ENCODE results near the gene PSMB3.

Gene PSMB3

DNA sequence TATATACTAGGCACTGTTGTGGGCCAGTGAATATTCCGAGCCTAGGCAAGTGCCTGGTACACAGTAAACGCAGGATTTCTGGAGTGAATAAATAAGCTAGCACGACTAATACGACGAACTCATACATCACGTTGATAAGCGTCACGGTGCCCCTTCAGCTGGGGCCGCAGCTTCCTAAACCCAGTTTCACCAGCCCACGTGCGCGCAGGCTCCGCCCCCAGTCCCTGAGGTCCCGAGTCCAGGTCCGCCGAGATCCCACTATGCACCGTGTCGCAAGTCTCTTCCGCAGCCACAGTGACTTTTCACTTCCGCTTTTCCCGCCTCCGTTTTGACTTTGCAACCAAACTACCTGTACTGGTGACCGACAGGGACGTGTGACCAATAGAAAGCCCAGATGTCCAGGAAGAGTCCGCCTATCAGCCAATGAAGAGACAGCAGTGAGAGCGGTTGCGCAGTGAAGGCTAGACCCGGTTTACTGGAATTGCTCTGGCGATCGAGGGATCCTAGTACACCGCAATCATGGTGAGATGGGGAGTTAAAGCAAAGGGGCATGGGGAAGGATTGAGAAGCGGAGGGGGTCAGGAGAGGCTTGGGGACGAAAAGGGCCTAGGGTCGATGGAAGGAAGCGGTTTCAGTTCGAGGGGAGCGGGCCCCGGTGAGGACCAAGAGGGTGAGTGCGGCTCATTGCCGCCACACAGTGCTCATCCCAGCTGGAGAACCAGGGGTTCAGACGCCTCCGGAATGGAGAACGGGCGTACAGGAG, at the start of gene PSMB3:
Gene PSMB3, plus strand, starts transcription at position 434 of the 763 bp plus-strand sequence. Its CDS starts 86 bp downstream, at position 520.
- DNase-seq (ENCODE audit: low spot score): peak; percentile 99

DNA sequence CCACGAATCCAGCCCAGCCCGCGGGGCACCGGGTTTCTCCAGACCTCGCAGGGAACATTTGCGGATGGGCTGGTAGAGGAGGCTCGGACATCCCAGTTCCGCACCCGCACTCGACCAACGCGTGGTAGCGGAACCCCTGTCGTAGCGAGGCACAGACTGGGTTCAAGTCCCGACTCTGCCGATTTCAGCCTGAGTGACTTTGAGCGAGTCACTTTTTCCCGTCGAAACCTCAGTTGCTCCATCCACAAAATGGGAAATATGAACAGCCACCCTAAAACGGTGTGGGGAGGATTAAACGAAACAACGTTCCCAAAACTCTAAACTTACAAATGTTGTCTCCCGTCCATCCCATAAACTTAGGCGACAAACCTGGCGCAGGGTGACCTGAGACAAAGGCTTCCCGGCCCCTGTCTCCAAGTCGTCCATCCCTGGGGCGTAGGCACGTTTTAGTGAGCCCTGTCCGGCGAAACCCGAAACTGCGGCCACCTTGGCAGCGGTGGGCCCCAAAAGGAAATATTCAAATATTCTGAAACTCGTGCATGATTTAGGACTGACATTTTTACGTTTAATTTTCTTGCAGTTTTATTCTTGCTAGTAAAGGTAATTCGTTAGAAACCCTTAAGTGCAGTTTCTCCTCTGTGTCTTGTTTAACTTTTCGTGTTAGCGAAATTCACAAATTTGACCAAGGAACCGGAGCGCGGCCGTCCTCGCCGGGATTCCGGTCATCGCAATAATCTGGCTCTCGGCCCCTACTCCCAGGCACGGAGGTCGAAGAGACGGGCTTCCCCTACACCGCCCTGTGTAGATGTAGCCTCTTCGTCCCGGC, 49.4 kb upstream of the PSMB3 start:
- DNase-seq (ENCODE audit: low spot score): peak; percentile 8

DNA sequence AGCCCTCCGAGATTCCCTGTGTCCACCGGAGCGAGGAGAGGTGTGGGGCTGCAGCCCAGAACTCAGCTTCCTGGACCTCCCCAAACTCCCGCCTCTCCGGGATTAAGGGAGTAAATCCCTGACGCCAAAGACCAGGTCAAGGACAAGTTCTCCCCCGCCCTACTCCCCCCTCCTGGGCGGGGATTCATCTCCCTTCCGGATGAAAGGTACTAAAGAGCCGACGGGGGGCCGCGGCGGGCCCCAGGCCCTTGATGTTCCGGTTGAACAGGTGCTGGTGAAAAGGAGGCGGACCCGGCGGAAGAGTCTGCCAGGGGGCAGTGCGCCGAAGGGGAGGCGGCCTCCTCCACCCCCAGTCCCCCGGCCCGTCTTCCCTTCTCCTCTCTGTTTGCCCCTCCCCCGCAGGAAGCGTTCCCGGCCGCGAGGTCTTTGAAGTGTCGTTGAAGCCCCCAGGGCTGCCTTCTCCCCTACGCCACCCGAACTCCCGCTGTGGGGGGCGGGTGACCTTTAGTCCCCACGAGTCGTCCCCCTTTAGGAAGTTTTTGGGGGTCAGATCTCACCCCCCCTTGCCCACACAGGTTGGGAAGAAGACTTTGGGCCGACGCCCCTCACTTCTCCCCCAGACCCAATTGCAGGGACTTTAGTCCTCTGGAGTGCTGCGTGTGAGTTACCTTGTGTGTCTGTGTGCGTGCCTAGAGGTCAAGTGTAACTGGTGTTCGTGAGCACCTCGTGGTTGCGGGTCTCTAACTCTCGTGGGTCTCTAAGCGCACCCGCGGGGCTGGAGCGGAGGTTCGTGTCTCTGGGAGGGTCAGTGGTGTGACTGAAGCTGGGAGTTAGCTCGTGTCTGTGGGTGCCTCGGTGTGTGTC, 48.6 kb upstream of the PSMB3 start:
- peak; percentile 96 for DNase-seq (ENCODE audit: low spot score)

DNA sequence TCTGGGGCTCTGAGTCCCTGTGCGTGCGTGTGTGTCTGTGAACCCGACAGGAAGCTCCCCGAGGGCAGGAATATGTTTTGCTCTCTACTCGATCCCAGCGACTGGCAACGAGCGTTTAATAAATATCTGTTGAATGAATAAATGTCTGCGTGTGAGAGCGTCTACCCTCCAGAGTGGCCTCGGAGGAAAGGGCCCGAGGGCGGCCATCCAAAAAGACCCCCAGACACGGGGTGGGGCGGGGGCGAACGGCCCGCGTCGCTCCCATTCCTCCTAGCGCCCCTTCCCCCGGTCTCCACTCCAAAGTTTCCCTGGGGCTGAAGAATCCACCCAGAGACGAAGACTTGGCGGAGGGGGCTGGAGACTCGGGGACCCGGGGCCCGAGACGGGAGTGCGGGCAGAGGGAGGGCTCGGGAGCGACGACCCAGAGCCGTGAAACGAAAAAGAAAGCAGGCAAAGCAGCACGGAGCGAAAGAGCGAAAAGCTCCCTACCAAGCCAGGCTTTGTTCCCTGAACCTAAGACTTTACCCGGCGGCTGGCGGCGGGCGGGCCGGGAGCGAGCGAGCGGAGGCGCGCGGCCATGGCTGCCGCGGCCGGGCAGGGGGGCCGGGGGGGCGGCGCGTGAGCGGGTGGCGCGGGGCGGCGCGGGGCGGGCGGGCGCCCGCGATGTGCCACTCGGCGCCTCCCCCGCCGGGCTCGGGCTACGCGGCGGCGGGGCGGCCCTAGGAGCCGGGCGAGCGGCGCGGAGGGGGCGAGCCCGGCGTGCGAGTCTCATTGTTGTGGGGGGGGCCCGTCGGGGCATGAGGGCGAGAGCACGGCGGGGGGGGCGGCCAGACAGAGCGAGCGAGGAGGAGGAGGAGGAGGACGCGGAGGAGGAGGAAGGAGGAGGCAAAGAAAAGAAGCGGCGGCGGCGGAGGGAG, 47.7 kb upstream of the PSMB3 start, which contains the start of gene MLLT6:
Gene MLLT6, plus strand, starts transcription at position 668 of the 917 bp plus-strand sequence. CDS start 360 bp downstream, outside the sequence.
- DNase-seq (ENCODE audit: low spot score): peak; percentile 45

DNA sequence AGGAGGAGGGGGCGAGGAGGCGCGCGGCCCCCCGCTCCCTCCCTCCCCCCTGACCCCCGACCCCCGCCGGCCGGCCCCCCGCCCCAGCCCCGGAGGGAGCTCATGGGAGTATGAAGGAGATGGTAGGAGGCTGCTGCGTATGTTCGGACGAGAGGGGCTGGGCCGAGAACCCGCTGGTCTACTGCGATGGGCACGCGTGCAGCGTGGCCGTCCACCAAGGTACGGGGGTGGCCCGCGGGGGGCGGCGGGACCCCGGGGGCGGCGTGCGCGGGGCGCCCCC, 47.1 kb upstream of the PSMB3 start:
- DNase-seq (ENCODE audit: low spot score): no peak

DNA sequence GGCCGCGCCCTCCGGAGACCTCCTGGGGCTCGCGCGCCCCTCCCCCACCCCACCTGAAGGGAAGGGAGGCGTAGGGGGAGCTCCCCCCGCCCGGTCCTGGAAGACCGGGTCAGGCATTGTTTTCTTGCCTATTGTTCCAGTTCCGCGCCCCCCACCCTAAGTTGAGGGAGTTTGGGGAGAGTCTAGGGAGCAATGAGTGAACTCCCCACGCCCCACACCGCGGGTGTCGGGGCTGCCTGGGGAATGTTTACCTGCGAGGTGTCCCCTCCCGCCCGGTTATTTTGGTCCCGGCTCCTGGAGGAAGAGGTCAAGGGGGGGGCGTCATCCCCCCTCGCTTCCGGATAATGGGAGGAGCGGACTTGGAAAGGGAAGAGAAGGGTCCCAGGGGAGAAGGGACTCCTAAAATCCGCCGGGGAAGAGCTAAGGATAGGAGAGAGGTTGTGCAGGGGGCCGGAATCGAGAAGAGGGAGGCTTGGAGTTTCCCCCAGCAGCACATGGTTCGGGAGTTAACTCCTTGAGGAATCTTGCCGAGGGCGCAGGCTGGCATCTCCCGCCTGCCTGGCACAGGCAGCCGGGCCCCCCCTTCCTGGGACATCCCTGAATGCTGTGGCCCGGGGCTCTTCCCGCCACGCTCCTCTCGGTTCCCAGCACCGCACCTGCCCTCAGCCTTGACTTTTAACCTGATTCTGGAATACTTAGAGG, 46.6 kb upstream of the PSMB3 start:
- DNase-seq (ENCODE audit: low spot score): peak; percentile 11

DNA sequence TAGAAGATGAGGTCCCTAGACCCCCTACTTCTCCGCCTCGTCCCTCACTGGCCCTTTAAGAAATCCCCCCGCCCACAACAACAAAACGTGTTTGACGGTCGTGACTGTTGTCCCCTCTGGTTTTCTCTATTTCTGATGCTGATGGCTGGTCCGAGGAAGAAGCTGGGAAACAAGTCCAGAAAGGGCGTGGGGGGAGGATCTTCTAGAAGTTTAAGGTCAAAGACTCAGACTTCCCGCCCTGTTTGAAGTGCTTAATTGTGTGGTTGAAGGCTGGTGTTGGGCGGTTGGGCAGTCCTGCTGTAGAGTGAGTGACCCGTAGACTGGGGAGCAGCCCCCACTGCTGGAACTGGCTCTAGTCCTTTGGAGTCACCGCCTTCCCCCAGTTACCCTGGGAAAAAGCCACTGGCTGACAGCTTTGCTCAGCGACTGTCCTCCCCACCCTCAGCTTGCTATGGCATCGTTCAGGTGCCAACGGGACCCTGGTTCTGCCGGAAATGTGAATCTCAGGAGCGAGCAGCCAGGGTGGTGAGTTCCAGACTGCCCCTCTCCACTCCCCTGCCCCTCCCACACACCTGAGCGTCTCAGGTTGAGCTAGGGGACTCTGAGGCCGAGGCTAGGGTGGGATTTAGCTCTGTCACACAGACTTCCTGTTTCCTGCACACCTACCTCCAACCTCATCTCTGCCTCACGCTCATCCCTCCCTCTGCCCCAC, 45.9 kb upstream of the PSMB3 start:
- no peak for DNase-seq (ENCODE audit: low spot score)

DNA sequence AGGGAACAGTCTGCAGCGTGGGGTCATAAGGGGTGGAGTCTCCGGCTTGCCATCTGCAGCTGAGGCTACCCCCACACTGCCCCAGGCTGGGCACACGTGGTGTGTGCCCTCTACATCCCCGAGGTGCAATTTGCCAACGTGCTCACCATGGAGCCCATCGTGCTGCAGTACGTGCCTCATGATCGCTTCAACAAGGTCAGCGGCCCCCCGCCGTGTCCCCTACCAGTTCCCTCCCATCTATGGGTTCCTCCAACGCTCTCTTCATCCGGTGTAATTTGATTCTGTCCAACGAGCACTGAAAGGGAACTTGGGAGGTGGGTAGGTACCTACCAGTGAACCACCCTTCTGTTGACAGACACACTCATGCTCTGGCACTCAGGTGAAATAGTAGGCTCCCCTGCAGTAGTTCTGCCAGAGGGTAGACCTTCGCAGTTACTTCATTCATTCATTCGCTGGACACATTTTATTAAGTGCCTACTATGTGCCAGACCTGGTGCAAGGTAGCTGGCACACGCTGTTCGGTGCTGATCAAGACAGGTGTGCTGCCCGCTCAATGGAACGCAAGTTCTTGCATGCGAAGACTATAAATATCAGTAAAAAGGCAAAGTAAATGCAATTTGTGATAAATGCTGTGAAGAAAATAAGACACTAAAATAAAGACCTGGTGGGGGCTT, 44.7 kb upstream of the PSMB3 start:
- no peak for DNase-seq (ENCODE audit: low spot score)

DNA sequence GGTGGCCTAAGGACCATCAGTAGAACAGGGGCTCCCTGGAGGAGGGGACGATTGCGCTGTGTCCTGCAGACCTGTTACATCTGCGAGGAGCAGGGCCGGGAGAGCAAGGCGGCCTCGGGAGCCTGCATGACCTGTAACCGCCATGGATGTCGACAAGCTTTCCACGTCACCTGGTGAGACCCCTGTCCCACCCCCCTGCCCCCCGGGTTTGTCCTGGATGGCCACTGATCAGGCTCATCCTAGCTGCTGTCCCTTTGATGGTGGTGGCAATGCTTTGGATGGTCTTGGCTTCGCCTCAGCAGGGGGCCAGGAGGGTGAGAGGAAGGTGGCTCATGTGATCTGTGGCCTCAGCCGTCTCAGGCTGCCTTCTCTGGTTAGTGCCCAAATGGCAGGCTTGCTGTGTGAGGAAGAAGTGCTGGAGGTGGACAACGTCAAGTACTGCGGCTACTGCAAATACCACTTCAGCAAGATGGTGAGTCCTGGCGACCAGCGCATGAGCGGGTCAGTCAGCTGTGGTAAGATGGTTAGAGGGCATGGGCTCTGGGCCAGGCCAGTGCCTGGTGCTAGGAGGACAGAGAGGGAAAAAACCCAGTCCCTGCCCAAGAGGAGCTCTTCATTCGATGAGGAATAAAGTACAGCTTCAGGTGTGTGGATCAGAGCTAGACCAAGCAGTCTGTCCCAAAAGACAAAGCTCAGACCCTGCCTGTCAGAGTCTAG, 43.3 kb upstream of the PSMB3 start:
- DNase-seq (ENCODE audit: low spot score): no peak

DNA sequence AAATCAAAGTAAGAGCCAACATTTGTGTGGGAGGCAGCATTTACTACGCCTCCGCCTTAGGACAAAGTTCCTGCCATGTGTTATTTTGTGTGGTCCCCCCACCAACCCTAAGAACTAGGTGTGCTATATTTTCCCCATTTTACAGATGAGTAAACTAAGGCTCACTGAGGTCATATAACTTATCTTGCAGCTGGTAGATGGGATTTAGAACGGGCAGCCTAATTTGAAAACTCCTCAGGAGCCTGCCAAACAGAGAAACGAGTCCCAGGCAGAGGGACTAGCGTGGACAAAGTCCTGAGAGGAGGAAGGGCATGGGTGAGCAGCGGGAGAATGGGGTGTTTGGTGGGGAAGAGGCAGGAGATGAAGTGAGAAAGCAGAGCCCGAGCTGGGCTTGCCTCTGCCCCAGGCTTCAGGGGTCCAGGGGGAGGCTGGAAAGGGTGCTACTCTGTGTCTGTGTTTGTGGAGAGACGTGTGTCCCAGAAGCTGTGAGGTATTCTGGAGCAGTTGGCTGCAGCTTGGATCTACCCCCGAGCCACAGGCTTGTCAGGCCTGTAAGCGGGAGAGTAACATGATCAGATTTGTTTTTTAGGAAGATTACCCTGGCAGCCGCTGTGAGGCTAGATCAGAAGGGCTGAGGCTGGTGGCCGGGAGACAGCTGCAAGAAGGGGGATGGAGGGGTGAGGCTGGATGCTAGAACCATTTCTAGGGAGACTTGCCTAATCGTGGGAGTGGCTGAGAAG, 42.5 kb upstream of the PSMB3 start:
- no peak for DNase-seq (ENCODE audit: low spot score)

DNA sequence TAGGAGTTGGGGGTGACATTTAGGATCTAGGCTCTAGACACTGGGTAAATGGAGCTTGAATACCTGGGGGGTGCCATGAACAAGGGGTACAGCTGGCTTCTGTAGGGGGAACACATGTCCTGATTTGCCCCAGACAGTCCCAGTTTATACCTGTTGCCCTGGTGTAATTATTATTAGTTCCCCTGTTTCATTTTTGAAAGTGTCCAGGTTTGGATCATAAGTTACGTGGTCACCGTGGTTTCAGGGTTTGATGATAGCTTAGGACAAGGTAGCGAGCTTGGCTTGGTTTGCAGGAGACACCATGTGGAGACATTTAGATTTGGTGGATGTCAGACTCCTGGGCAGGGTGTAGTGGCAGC, 42.0 kb upstream of the PSMB3 start:
- DNase-seq (ENCODE audit: low spot score): no peak

DNA sequence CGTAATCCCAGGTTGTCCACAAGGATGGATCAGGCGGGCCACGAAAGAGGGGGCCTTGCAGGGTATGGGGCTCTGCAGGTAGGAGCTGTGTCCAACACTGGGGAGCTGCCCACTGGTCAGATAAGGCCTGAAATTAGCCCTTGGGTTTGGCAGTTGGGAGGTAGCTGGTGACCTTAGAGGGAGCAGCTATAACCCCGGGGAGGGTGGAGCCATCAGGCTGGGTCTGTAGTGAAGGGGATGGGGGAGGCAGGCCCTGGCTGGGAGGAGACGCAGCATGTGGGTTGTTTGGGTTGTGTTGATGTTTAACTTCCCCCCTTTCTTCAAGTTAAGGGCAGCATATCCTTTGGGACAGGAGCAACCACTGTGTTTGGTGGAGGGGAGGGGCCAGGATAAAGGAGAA, 41.6 kb upstream of the PSMB3 start:
- DNase-seq (ENCODE audit: low spot score): no peak

DNA sequence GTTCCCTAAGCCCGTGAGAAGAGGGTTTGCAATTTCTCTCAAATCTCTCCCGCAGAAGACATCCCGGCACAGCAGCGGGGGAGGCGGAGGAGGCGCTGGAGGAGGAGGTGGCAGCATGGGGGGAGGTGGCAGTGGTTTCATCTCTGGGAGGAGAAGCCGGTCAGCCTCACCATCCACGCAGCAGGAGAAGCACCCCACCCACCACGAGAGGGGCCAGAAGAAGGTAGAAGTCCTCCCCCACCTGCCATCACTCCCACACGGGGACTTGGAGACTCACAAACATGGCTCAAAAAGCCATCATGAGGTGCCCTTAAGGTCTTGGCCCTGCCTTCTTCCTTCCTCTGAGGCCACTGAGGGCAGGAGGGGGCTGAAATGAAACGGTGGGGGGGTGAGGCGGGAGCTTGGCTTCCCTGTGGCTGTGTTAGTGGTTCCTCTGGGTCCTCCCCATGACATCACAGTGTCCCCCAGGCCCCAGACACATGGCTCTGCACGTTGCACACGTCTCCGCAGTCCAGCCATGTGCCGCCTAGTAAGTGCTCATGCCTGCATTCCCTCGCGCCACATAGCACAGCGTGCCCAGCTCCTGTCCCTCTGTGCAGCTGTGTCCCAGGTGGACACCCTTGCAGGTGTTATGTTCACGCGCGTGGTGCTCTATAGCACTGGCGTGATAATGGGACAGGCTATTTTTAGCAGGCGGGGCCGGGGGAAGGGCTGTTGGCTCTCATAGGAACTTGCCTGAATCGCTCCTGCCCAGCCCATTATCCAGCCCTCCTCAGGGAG, 40.6 kb upstream of the PSMB3 start:
- DNase-seq (ENCODE audit: low spot score): no peak

DNA sequence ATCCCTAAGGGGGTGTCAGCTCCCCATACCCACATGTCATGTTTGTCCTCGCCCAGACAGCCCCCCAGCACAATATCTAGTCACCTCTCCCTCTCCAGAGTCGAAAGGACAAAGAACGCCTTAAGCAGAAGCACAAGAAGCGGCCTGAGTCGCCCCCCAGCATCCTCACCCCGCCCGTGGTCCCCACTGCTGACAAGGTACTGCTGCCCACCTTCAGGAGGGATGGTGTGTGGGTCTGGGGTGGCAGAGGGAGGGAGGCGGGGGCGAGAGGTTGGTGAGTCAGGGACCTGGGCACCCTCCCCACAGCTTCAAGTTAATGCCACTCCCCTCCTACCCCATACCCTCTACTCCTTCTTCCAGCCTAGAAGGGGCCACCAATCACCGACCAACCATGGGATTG, 39.9 kb upstream of the PSMB3 start:
- DNase-seq (ENCODE audit: low spot score): no peak

DNA sequence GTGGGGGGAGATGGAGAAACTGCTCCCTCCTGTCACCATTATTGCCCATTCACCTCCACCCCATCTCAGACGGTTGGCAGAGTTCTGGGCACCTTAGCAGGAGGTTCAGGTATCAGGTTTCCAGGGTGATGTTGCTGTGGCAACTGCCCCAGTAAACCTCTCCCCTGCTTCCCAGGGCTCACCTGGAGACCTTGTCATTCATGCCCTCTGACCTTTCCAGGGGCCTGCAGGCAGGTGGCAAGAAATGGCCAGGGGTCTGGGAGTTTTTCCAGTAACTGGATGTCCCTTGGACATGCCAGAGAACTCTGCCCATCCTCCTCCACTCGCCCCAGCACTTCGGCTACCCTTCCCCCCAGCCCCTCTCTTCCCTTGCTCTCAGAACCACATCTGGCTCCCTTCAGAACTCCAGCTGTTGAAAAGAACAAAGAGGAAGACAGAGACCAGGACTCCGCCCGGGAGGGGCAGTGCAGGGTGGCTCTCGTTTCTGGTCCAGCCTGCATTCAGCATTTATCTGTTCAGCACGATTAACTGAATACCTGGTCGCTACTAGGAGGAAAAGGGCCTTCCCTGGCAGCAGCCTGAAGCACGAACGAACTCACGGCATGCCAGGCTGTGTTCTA, 39.0 kb upstream of the PSMB3 start:
- DNase-seq (ENCODE audit: low spot score): no peak

DNA sequence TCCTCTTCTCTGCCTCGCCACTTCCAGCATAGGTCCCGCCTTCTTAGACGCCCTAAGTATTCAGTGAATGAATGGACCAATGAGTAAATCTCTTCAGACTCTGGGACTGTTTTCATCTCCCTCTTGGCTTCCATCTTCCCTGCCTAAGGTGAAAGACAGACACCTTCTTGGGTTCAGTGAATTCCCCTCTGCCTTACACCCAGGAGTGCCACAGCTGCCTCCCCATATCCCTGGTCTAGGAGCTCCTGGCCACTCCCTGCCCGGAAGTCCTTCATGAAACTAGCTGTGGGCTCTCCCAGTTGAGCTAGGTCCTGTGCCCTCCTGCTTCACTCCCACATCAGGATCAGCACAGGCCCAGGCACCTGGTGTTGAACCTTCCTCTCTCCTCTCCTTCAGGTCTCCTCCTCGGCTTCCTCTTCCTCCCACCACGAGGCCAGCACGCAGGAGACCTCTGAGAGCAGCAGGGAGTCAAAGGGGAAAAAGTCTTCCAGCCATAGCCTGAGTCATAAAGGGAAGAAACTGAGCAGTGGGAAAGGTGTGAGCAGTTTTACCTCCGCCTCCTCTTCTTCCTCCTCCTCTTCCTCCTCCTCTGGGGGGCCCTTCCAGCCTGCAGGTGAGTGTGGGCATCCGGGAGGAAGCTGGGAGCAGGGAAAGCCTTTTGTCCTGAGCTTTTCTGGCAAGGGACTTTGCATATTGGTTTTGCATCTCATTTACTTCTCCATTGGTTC, 37.2 kb upstream of the PSMB3 start:
- no peak for DNase-seq (ENCODE audit: low spot score)
